NOMO-1 (cell line): Measurements from ENCODE around the gene CDS2.

Source experiments
- DNase-seq, 2 experiments: peaks; one replicate each; lab custom pipeline; 2025; ENCODE audit not compliant: unreplicated experiment in 2 of 2; lab: John Stamatoyannopoulos, UW

Gene CDS2

GRCh38 chr20:5150226-5151076, 23.6 kb downstream of the CDS2 start:
- no peak for DNase-seq

GRCh38 chr20:5153152-5153467, 26.3 kb downstream of the CDS2 start:
- DNase-seq = no peak

GRCh38 chr20:5153612-5154542, 27.1 kb downstream of the CDS2 start:
- no peak for DNase-seq

GRCh38 chr20:5154543-5154925, 27.7 kb downstream of the CDS2 start:
- DNase-seq = no peak

- DNase-seq = no peak
Observed at GRCh38 chr20:5155404-5155803, 28.6 kb downstream of the CDS2 start.

- DNase-seq = no peak
Observed at GRCh38 chr20:5156675-5157448, 30.1 kb downstream of the CDS2 start.

GRCh38 chr20:5159928-5160327, 33.1 kb downstream of the CDS2 start:
- DNase-seq = no peak

- peak in 1 of 2 experiments; percentile 37 for DNase-seq
Observed at GRCh38 chr20:5160882-5161281, 34.1 kb downstream of the CDS2 start.

- DNase-seq = no peak
Observed at GRCh38 chr20:5161536-5162164, 34.8 kb downstream of the CDS2 start.

GRCh38 chr20:5164645-5165625, 38.1 kb downstream of the CDS2 start:
- DNase-seq = no peak

GRCh38 chr20:5168651-5169396, 42.0 kb downstream of the CDS2 start:
- DNase-seq = peak; percentile 35 to 38

- no peak for DNase-seq
Observed at GRCh38 chr20:5170341-5170740, 43.5 kb downstream of the CDS2 start.

- no peak for DNase-seq
Observed at GRCh38 chr20:5171064-5171789, 44.4 kb downstream of the CDS2 start.

- DNase-seq = no peak
Observed at GRCh38 chr20:5171790-5172164, 45.0 kb downstream of the CDS2 start.

- DNase-seq = no peak
Observed at GRCh38 chr20:5172167-5172601, 45.4 kb downstream of the CDS2 start.

- DNase-seq = no peak
Observed at GRCh38 chr20:5172903-5173463, 46.2 kb downstream of the CDS2 start.

GRCh38 chr20:5173751-5174150, 46.9 kb downstream of the CDS2 start:
- DNase-seq = no peak

- DNase-seq = no peak
Observed at GRCh38 chr20:5177071-5177470, 50.3 kb downstream of the CDS2 start.
